ENCODE measurements around the gene TPTE. TPM values are rescaled to one million over a fixed set of nuclear protein-coding genes. Genes with fewer than 3 reads are reported as not detected.
"Not testable (repeated sequence)": the region's sequence is repeated elsewhere in the genome, so short reads cannot be mapped to it uniquely, and the experiment has no call there.

Gene TPTE
- total RNA-seq (not detected), polyA plus RNA-seq (not detected)

- Histone ChIP-seq H3K4me3 (ENCODE audit: low read length) (no peak within 1 kb of the TSS), H3K36me3 (ENCODE audit: insufficient read depth, low read length) (no peaks in the 10 kb centered on the region), H3K27me3 (ENCODE audit: insufficient read depth, low read length, poor library complexity, severe bottlenecking) (no peaks in the 10 kb centered on the region), H3K9me3 (ENCODE audit: low read length) (no peaks in the 10 kb centered on the region), H3K4me1 (ENCODE audit: insufficient read depth, low read length) (no peaks in the 10 kb centered on the region), H3K27ac (ENCODE audit: low read depth, low read length) (no peak within 1 kb of the TSS)
- H3K9me3 Mint-ChIP-seq: peaks cover 32 to 52% (median 47%) of the 10 kb centered on the region in 5 donors
- H3K27ac Mint-ChIP-seq: no peak within 1 kb of the TSS
- no peak for DNase-seq
- ChIA-PET POLR2A (no interaction called here), CTCF (no interaction called here)
- no peaks in the 10 kb centered on the region for H3K36me3 Mint-ChIP-seq
- H3K4me1 Mint-ChIP-seq: no peaks in the 10 kb centered on the region
- H3K4me3 Mint-ChIP-seq: no peak within 1 kb of the TSS
- H3K27me3 Mint-ChIP-seq: no peaks in the 10 kb centered on the region
Observed at GRCh38 chr21:10521091-10521598, at the start of gene TPTE. Gene TPTE, plus strand, starts transcription at chr21:10521583. Its CDS starts 17,141 bp downstream, at chr21:10538724.

- H3K4me1 Mint-ChIP-seq; CTCF ChIA-PET; H3K4me1 ChIP-seq (ENCODE audit: insufficient read depth, low read length); DNase-seq; H3K27ac Mint-ChIP-seq; H3K27ac ChIP-seq (ENCODE audit: low read depth, low read length); POLR2A ChIA-PET; H3K36me3 ChIP-seq (ENCODE audit: insufficient read depth, low read length); H3K27me3 ChIP-seq (ENCODE audit: insufficient read depth, low read length, poor library complexity, severe bottlenecking); H3K9me3 ChIP-seq (ENCODE audit: low read length); H3K4me3 ChIP-seq (ENCODE audit: low read length); H3K4me3 Mint-ChIP-seq; H3K27me3 Mint-ChIP-seq; H3K36me3 Mint-ChIP-seq: not testable (repeated sequence)
- peaks cover 8 to 15% (median 12%) of the 10 kb centered on the region in 5 donors for H3K9me3 Mint-ChIP-seq
Observed at GRCh38 chr21:10471999-10472398, 49.4 kb upstream of the TPTE start.

GRCh38 chr21:10477794-10478193, 43.6 kb upstream of the TPTE start:
- H3K27me3 ChIP-seq (ENCODE audit: insufficient read depth, low read length, poor library complexity, severe bottlenecking); H3K4me1 ChIP-seq (ENCODE audit: insufficient read depth, low read length); H3K9me3 ChIP-seq (ENCODE audit: low read length); H3K4me3 Mint-ChIP-seq; H3K27ac Mint-ChIP-seq; DNase-seq; H3K4me1 Mint-ChIP-seq; H3K27me3 Mint-ChIP-seq; H3K36me3 ChIP-seq (ENCODE audit: insufficient read depth, low read length); POLR2A ChIA-PET; H3K27ac ChIP-seq (ENCODE audit: low read depth, low read length); CTCF ChIA-PET; H3K36me3 Mint-ChIP-seq; H3K4me3 ChIP-seq (ENCODE audit: low read length): not testable (repeated sequence)
- peaks cover 22 to 30% (median 26%) of the 10 kb centered on the region in 5 donors for H3K9me3 Mint-ChIP-seq

- H3K36me3 Mint-ChIP-seq; H3K4me3 Mint-ChIP-seq; H3K27me3 ChIP-seq (ENCODE audit: insufficient read depth, low read length, poor library complexity, severe bottlenecking); H3K4me1 Mint-ChIP-seq; CTCF ChIA-PET; DNase-seq; H3K4me3 ChIP-seq (ENCODE audit: low read length); H3K27ac Mint-ChIP-seq; H3K27me3 Mint-ChIP-seq; H3K9me3 ChIP-seq (ENCODE audit: low read length); H3K4me1 ChIP-seq (ENCODE audit: insufficient read depth, low read length); H3K27ac ChIP-seq (ENCODE audit: low read depth, low read length); H3K36me3 ChIP-seq (ENCODE audit: insufficient read depth, low read length); POLR2A ChIA-PET: not testable (repeated sequence)
- H3K9me3 Mint-ChIP-seq: peaks cover 20 to 37% (median 26%) of the 10 kb centered on the region in 5 donors
Observed at GRCh38 chr21:10479875-10480274, 41.5 kb upstream of the TPTE start.

GRCh38 chr21:10484864-10485263, 36.5 kb upstream of the TPTE start:
- CTCF ChIA-PET; H3K4me1 ChIP-seq (ENCODE audit: insufficient read depth, low read length); POLR2A ChIA-PET; H3K36me3 Mint-ChIP-seq; H3K4me3 Mint-ChIP-seq; H3K9me3 ChIP-seq (ENCODE audit: low read length); DNase-seq; H3K27ac ChIP-seq (ENCODE audit: low read depth, low read length); H3K4me1 Mint-ChIP-seq; H3K36me3 ChIP-seq (ENCODE audit: insufficient read depth, low read length); H3K27me3 Mint-ChIP-seq; H3K4me3 ChIP-seq (ENCODE audit: low read length); H3K27ac Mint-ChIP-seq; H3K27me3 ChIP-seq (ENCODE audit: insufficient read depth, low read length, poor library complexity, severe bottlenecking): not testable (repeated sequence)
- H3K9me3 Mint-ChIP-seq: peaks cover 8 to 21% (median 12%) of the 10 kb centered on the region in 5 donors

GRCh38 chr21:10490453-10490852, 30.9 kb upstream of the TPTE start:
- H3K9me3 ChIP-seq (ENCODE audit: low read length); H3K27ac Mint-ChIP-seq; CTCF ChIA-PET; H3K36me3 Mint-ChIP-seq; H3K4me3 Mint-ChIP-seq; H3K27ac ChIP-seq (ENCODE audit: low read depth, low read length); H3K27me3 Mint-ChIP-seq; H3K4me1 Mint-ChIP-seq; H3K9me3 Mint-ChIP-seq; DNase-seq; H3K36me3 ChIP-seq (ENCODE audit: insufficient read depth, low read length); H3K27me3 ChIP-seq (ENCODE audit: insufficient read depth, low read length, poor library complexity, severe bottlenecking); H3K4me1 ChIP-seq (ENCODE audit: insufficient read depth, low read length); H3K4me3 ChIP-seq (ENCODE audit: low read length); POLR2A ChIA-PET: not testable (repeated sequence)

GRCh38 chr21:10511116-10511515, 10.3 kb upstream of the TPTE start:
- Histone ChIP-seq H3K9me3 (ENCODE audit: low read length) (peaks cover 4% of the 10 kb centered on the region), H3K27me3 (ENCODE audit: insufficient read depth, low read length, poor library complexity, severe bottlenecking) (no peaks in the 10 kb centered on the region), H3K4me1 (ENCODE audit: insufficient read depth, low read length) (no peaks in the 10 kb centered on the region), H3K36me3 (ENCODE audit: insufficient read depth, low read length) (no peaks in the 10 kb centered on the region), H3K27ac (ENCODE audit: low read depth, low read length) (no peak overlapping the region), H3K4me3 (ENCODE audit: low read length) (no peak overlapping the region)
- CTCF ChIA-PET: no interaction called here
- H3K4me3 Mint-ChIP-seq: no peak overlapping the region
- POLR2A ChIA-PET: no interaction called here
- no peaks in the 10 kb centered on the region for H3K27me3 Mint-ChIP-seq
- H3K27ac Mint-ChIP-seq: no peak overlapping the region
- H3K4me1 Mint-ChIP-seq: no peaks in the 10 kb centered on the region
- peaks cover 10 to 37% (median 16%) of the 10 kb centered on the region in 5 donors for H3K9me3 Mint-ChIP-seq
- no peak for DNase-seq
- H3K36me3 Mint-ChIP-seq: no peaks in the 10 kb centered on the region

- H3K27me3 ChIP-seq (ENCODE audit: insufficient read depth, low read length, poor library complexity, severe bottlenecking); H3K4me1 Mint-ChIP-seq; H3K27me3 Mint-ChIP-seq; H3K27ac ChIP-seq (ENCODE audit: low read depth, low read length); H3K27ac Mint-ChIP-seq; H3K4me1 ChIP-seq (ENCODE audit: insufficient read depth, low read length); H3K36me3 Mint-ChIP-seq; H3K9me3 ChIP-seq (ENCODE audit: low read length); H3K36me3 ChIP-seq (ENCODE audit: insufficient read depth, low read length); DNase-seq; POLR2A ChIA-PET; CTCF ChIA-PET; H3K4me3 Mint-ChIP-seq; H3K4me3 ChIP-seq (ENCODE audit: low read length): not testable (repeated sequence)
- H3K9me3 Mint-ChIP-seq: peaks cover 23 to 52% (median 32%) of the 10 kb centered on the region in 5 donors
Observed at GRCh38 chr21:10516889-10517288, 4.5 kb upstream of the TPTE start.

GRCh38 chr21:10517904-10518303, 3.5 kb upstream of the TPTE start:
- H3K4me3 Mint-ChIP-seq; DNase-seq; H3K27me3 ChIP-seq (ENCODE audit: insufficient read depth, low read length, poor library complexity, severe bottlenecking); H3K4me3 ChIP-seq (ENCODE audit: low read length); H3K4me1 ChIP-seq (ENCODE audit: insufficient read depth, low read length); H3K36me3 ChIP-seq (ENCODE audit: insufficient read depth, low read length); H3K27ac Mint-ChIP-seq; POLR2A ChIA-PET; H3K27ac ChIP-seq (ENCODE audit: low read depth, low read length); CTCF ChIA-PET; H3K9me3 ChIP-seq (ENCODE audit: low read length); H3K36me3 Mint-ChIP-seq; H3K4me1 Mint-ChIP-seq; H3K27me3 Mint-ChIP-seq: not testable (repeated sequence)
- H3K9me3 Mint-ChIP-seq: peaks cover 30 to 56% (median 34%) of the 10 kb centered on the region in 5 donors
